HepG2 (cell line): Measurements from ENCODE around the gene CDC34. TPM values are rescaled to one million over a fixed set of nuclear protein-coding genes. Genes with fewer than 3 reads are reported as not detected.

Experiments
- CTCF ChIP-seq: sonication (generic); formaldehyde crosslinking; IDR thresholded peaks from 2 replicates; pipeline ENCODE4 v1.5.0; 2020; ENCODE audit warnings: mild to moderate bottlenecking, missing genetic modification reagents, moderate library complexity
- HOXA3 ChIP-seq: sonication (generic); formaldehyde crosslinking; IDR thresholded peaks from 2 replicates; pipeline ENCODE4 v1.5.0; 2020; ENCODE audit warnings: missing genetic modification reagents
- KDM3A ChIP-seq: IDR thresholded peaks from 2 replicates; pipeline ENCODE4 v1.6.1; 2018; ENCODE audit warnings: low read depth, missing compliant biosample characterization
- MIER3 ChIP-seq: IDR thresholded peaks from 2 replicates; pipeline ENCODE4 v1.6.1; 2016; ENCODE audit warnings: missing compliant biosample characterization, borderline replicate concordance
- NCOA5 ChIP-seq: sonication (generic); formaldehyde crosslinking; IDR thresholded peaks from 2 replicates; pipeline ENCODE4 v1.4.0; 2020; ENCODE audit warnings: missing genetic modification reagents
- NFIB ChIP-seq: sonication (generic); formaldehyde crosslinking; IDR thresholded peaks from 2 replicates; pipeline ENCODE4 v1.9.0; 2021; ENCODE audit warnings: missing genetic modification reagents, mild to moderate bottlenecking, borderline replicate concordance
- RAD21 ChIP-seq: fragments of 450-650 bp; formaldehyde crosslinking; IDR thresholded peaks from 2 replicates; pipeline ENCODE4 v1.5.0; 2020; ENCODE audit warnings: mild to moderate bottlenecking
- RXRB ChIP-seq: IDR thresholded peaks from 2 replicates; pipeline ENCODE4 v1.6.1; 2016; ENCODE audit warnings: borderline replicate concordance, missing genetic modification reagents, missing compliant biosample characterization
- ZBTB26 ChIP-seq: IDR thresholded peaks from 2 replicates; pipeline ENCODE4 v1.6.1; 2016; ENCODE audit warnings: missing compliant biosample characterization, missing genetic modification reagents, borderline replicate concordance
- ZMAT5 ChIP-seq: sonication (generic); formaldehyde crosslinking; IDR thresholded peaks from 2 replicates; pipeline ENCODE4 v1.5.0; 2020; ENCODE audit warnings: mild to moderate bottlenecking, low read depth, missing genetic modification reagents, borderline replicate concordance
- ZNF687 ChIP-seq: sonication (generic); formaldehyde crosslinking; IDR thresholded peaks from 2 replicates; pipeline ENCODE4 v1.5.1; 2020; ENCODE audit warnings: mild to moderate bottlenecking, missing genetic modification reagents, moderate library complexity
- polyA plus RNA-seq, 8 experiments: library from polyadenylated mRNA; depleted of rRNA in 3 of 8; stranded (reverse) in 7 of 8; unstranded in 1 of 8; fragments of >200 nt; fragmentation: Illumina TruSeq in 4 of 8; extraction: Trizol in 4 of 8; gene quantifications; 2 replicates each; pipeline versions ENCODE4 v1.2.1 to v1.2.3, GENCODE V29; 2011 to 2016; ENCODE audit warnings: low read depth in 4 of 8, missing spikeins in 1 of 8, mixed read lengths in 1 of 8; ENCODE audit not compliant: insufficient read depth in 1 of 8
- total RNA-seq, 5 experiments: library from RNA; depleted of rRNA; stranded (reverse); fragments of >200 nt; fragmentation: Illumina TruSeq; extraction: Trizol; gene quantifications; 2 replicates each; pipeline ENCODE4 v1.2.3, GENCODE V29; 2016; ENCODE audit warnings: low read depth in 1 of 5
- TF ChIP-seq, protein P1 (sequence below): IDR thresholded peaks from 2 replicates; pipeline ENCODE4 v1.6.1; 2012; ENCODE audit warnings: low read length, improper control_type of control experiment

CDC34 gene
- total and polyA plus RNA-seq, 2 of the 13 experiments (the other 11 are each of a cell fraction or from before 2014, with no cell fraction given) = 138 to 150 TPM

- TF ChIP-seq CTCF (peak; percentile 78), RAD21 (CRISPR knock-in tag) (peak; percentile 33), ZMAT5 (no peak), NFIB (CRISPR knock-in tag) (no peak), MIER3 (no peak), KDM3A (0 out of 2 replicates have a peak, but pooled peaks have one; percentile 25), RXRB (CRISPR knock-in tag) (0 out of 2 replicates have a peak, but pooled peaks have one; percentile 18), ZNF687 (CRISPR knock-in tag) (peak; percentile 51), ZBTB26 (CRISPR knock-in tag) (0 out of 2 replicates have a peak, but pooled peaks have one; percentile 16), HOXA3 (0 out of 2 replicates have a peak, but pooled peaks have one; percentile 3), NCOA5 (CRISPR knock-in tag) (no peak)
- TF ChIP-seq, protein P1, sequence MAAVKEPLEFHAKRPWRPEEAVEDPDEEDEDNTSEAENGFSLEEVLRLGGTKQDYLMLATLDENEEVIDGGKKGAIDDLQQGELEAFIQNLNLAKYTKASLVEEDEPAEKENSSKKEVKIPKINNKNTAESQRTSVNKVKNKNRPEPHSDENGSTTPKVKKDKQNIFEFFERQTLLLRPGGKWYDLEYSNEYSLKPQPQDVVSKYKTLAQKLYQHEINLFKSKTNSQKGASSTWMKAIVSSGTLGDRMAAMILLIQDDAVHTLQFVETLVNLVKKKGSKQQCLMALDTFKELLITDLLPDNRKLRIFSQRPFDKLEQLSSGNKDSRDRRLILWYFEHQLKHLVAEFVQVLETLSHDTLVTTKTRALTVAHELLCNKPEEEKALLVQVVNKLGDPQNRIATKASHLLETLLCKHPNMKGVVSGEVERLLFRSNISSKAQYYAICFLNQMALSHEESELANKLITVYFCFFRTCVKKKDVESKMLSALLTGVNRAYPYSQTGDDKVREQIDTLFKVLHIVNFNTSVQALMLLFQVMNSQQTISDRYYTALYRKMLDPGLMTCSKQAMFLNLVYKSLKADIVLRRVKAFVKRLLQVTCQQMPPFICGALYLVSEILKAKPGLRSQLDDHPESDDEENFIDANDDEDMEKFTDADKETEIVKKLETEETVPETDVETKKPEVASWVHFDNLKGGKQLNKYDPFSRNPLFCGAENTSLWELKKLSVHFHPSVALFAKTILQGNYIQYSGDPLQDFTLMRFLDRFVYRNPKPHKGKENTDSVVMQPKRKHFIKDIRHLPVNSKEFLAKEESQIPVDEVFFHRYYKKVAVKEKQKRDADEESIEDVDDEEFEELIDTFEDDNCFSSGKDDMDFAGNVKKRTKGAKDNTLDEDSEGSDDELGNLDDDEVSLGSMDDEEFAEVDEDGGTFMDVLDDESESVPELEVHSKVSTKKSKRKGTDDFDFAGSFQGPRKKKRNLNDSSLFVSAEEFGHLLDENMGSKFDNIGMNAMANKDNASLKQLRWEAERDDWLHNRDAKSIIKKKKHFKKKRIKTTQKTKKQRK = no peak
These were observed 56.7 kb downstream of the CDC34 start (continued) for GRCh38 chr19:588093-588740.
